ENCODE results near the gene CPNE5. TPM values are rescaled to one million over a fixed set of nuclear protein-coding genes. Genes with fewer than 3 reads are reported as not detected.

The CPNE5 gene
- total RNA-seq, 2 donors from 2014 or later: 5.2 to 5.4 TPM

DNA sequence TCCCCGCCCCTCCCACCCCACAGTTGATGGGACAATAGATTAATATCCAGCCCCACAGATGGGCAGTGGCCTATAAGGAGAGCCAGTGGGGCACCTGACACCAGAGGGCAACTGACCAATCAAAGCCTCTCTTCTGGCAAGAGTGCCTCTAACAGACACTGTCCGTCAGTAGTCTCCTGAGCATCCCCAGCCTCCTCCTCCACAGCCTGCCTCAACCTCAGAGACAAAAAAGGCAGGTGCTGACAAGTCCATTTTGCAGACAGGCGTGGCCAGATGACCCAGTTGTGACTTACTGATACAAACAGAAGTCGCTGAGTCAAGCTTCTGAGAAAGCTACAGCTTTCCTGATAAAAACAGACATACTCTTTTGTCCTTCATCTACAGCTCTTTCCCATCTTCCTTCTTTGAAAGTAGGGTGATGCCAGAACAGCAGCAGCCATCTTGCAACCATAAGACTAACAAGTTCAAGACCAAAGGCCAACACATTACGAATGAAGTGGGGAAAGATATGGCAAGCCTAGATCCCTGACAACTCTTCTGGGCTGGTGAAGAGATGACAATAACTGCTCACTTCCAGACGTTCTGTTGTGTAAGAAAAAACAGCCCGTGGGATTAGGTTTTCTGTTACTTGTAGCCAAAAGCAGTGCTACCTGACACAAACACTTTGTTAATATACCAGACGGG, 23.1 kb upstream of the CPNE5 start:
- intact Hi-C loops (cut with DNase I): no loop called here
- DNase-seq (ENCODE audit: low spot score): no peak

- no peak for DNase-seq (ENCODE audit: low spot score)
- intact Hi-C loops (cut with DNase I): no loop called here
These were observed 20.9 kb upstream of the CPNE5 start for GRCh38 chr6:36860126-36860525.

DNA sequence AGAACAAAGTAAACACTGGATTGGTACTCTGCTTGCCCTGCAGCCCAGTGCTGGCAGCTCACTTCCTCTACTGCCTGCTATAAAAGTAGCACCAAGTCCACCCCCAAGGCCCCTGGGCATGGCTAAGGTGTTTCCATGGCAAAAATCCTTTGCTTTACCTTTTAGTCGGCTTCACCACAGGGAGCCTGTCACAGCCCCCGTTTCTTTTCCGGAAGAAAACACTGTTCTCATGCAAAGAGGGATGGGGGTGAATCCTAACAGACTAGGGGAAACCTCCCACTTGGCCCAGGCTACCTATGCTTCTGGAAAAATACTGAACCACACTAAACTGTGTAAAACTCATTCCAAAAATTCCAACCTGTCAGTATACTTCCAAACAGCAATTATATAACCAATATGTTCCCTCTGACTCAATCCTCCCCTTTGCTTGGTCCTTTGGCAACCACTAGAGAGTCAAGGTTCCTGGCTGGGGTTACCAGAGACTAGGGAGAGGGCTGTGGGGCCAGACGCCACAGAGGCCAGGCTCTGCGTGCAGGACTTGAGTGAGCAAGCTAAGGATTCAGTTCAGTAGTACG, 19.2 kb upstream of the CPNE5 start:
- intact Hi-C loops (cut with DNase I): no loop called here
- no peak for DNase-seq (ENCODE audit: low spot score)

GRCh38 chr6:36857325-36857724, 18.1 kb upstream of the CPNE5 start:
- no peak for DNase-seq (ENCODE audit: low spot score)
- intact Hi-C loops (cut with DNase I): no loop called here

DNA sequence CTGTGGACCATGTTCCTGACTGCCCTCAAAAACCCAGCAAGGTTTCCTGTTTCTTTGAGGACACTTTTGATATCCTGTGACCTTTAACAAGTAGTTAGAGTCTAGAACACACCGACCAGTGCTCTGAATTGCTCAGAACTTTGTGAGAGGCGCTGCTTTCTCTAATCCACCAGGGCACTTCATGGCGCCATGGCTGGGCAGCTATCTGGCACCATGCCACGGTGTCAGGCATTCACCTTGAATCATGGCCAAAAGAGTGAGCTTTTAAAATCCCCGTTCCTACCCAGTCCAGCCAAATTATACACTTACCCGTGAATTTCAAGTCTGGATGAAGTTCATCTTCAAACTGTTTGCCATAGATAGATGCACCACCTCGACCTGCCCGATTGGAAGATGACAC, 17.0 kb upstream of the CPNE5 start:
- DNase-seq (ENCODE audit: low spot score): no peak
- intact Hi-C loops (cut with DNase I): no loop called here

DNA sequence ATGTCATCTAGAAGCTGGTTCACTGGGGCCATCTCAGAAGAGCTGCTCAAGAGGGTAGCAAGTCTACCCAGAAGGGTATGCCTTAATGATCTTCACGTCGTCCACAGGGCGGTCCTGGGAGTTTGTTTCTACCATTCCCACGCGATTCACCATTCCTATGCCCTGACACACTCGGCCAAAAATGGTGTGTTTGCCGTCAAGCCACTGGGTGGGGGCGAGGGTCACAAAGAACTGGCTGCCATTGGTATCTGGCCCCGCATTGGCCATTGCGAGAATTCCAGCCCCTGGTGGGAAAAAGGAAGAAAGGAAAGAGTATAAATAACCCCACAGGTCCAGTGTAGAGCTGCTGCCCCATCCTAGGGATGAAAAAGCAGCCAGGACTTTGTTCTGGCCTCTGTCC, 16.5 kb upstream of the CPNE5 start:
- no peak for DNase-seq (ENCODE audit: low spot score)
- intact Hi-C loops (cut with DNase I): no loop called here

- DNase-seq (ENCODE audit: low spot score): no peak
- intact Hi-C loops (cut with DNase I): no loop called here
These were observed 14.1 kb upstream of the CPNE5 start for GRCh38 chr6:36853325-36853724.

DNA sequence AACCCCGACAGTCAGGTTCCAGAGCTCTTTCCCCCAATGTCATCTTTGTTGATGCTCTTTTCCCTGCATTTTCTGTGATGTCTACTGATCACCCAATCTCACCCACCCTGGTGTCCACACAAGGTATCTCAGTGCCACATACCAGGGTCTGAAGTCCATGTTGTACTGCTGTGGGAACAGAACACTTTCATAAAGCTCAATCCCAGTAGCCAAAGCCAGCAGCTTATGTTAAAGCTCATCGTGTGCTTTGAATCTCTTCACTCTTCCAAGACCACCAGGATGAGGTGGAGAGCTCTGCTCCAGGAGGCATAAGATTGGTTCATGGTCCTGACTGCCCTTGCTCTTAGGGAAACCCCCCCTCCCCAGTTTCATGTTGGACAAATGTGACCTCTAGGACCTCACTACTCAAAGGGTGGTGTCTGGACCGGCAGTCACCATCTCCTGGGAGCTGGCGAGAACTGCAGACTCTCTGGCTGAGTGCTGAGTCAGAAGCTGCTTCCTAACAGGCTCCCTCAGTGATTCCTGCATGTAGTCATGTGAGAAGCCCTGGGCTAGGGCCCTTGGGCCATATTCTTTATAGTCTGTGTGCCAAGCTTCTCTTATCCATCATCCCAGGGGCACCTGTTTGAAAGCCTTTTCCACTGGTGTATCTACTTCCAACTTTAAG, 13.4 kb upstream of the CPNE5 start:
- peak; percentile 86 for DNase-seq (ENCODE audit: low spot score)
- intact Hi-C loops (cut with DNase I): no loop called here

DNA sequence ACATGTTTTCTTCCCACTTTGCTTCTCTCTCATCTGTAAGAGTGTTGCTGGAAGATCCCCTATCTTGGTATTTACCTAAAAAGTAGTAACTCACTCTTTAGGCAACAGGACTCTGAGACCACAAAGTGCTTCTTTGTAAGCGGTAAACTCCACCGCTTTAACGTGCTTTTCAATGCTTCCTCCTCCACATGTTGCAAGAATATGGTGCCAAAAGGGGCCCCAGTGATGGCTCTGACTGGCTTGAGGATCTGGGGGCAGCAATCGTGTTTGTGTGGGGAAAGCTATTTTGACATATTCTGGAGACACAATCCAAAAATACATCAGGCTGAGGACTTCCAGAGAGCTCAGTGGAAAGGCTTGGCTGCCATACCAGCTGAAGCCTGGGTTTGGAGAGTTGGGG, 12.4 kb upstream of the CPNE5 start:
- no peak for DNase-seq (ENCODE audit: low spot score)
- intact Hi-C loops (cut with DNase I): loop anchor here in 1 of 2 donors (2.0 kb wide), 1 partner anchor 83 kb away; no protein-coding TSS in a partner anchor

DNA sequence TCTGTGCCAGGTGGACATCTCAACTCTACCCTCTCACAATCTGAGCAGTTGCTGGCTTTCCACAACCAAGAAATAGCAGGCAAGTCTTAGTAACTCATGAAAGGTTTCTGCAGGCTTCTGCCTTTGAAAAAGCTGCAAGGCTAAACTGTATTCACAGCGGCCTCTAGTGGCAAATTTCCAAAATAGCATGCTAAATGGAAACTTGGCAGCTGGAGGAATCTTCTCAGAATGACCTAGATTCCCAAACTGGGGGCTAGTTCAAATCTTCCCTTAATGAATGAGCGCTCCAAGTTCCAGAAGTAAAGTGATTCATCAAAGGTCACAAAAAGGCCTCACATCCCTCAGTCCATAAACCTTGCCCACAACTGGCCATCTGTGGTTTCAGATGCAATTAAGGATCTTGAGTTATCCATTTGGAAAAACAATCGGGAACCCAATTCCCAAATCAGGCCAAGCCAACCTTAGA, 11.9 kb upstream of the CPNE5 start:
- intact Hi-C loops (cut with DNase I): loop anchor here in 1 of 2 donors (2.0 kb wide), 1 partner anchor 82 kb away; no protein-coding TSS in a partner anchor
- no peak for DNase-seq (ENCODE audit: low spot score)

DNA sequence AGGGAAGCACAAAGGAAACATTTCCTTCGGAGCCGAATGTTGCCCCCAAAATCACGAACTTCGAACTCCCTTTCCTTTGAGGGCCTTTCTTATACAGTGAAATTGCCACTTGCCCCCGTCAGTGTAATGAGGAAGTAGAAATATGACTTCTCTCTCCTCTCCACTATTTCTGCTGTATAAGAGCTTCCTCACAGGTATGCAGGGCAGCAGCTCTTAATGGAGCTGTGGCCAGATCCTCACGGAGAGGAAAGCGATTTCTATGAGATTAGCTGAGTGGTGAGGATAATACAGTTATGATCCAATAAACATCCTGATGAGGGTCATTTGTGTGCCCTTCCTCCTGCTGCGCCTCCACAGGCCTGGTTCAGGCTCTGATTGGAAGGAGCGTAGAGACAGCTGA, 10.8 kb upstream of the CPNE5 start:
- DNase-seq (ENCODE audit: low spot score): no peak
- intact Hi-C loops (cut with DNase I): loop anchor here in 1 of 2 donors (2.0 kb wide), 1 partner anchor 81 kb away; no protein-coding TSS in a partner anchor

GRCh38 chr6:36848658-36849441, 9.6 kb upstream of the CPNE5 start:
- no peak for DNase-seq (ENCODE audit: low spot score)
- intact Hi-C loops (cut with DNase I): no loop called here

GRCh38 chr6:36847991-36848390, 8.7 kb upstream of the CPNE5 start:
- no peak for DNase-seq (ENCODE audit: low spot score)
- intact Hi-C loops (cut with DNase I): no loop called here

DNA sequence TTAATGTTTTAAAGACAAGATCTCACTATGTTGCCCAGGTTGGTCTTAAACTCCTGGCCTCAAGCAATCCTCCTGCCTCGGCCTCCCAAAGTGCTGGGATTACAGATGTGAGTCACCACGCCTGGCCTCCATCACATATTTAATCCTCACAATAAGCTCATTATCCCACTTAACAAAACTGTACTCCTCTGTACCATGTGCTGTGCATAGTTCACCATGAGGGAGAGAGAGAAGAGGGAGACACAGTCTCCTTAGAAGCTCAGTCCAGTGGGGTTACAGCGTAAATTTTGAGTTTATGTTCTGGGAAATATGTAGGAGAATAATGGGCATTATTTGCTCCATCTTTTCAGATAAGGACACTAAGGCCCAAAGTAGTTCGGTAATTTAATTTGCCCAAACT, 7.9 kb upstream of the CPNE5 start:
- DNase-seq (ENCODE audit: low spot score): no peak
- intact Hi-C loops (cut with DNase I): no loop called here

GRCh38 chr6:36845233-36845632, 6.0 kb upstream of the CPNE5 start:
- DNase-seq (ENCODE audit: low spot score): no peak
- intact Hi-C loops (cut with DNase I): no loop called here

DNA sequence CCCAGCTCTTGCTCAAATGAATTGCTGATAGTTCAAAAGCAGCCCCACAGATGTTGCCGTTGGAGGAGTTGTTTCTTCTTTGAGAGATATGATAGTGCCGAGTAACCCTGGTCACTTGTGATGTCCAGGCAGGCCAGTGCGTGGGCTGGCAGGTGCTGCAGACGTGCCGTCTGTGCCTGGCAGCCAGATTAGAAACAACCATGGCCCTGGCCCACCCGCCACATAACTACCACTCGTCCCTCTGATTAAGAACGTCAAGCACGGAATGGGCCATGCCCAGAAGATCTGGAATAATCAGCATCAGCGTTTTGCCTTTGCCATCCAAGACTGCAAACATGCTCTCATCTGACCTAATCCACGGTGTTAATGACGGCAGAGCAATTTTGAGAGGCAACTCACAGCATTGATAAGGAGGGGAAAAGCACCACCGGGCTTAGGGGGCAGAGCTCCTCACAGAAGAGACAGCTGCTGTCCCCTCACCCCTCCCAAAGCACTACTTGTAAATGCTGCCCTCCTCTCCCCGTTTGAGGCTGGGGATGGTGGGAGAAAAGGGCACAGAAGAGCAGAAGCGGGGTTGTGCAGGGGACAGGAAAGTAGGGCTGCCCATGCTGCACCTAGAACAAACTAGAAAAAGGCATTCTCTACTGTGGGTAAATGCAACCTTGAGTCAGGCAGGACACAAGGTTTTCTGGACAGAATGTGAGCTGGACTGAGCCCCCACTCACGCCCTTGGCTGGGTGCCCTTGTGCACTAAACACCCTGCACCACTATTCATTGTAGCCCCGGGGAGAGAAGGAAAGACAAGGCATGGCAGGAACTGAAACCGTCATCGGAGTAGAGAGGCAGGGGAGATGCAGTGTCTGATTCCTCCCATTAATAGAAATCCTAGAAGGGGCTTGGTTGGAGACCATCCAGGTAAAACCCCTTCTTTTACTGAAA, 5.3 kb upstream of the CPNE5 start:
- DNase-seq (ENCODE audit: low spot score): peak; percentile 52
- intact Hi-C loops (cut with DNase I): no loop called here

DNA sequence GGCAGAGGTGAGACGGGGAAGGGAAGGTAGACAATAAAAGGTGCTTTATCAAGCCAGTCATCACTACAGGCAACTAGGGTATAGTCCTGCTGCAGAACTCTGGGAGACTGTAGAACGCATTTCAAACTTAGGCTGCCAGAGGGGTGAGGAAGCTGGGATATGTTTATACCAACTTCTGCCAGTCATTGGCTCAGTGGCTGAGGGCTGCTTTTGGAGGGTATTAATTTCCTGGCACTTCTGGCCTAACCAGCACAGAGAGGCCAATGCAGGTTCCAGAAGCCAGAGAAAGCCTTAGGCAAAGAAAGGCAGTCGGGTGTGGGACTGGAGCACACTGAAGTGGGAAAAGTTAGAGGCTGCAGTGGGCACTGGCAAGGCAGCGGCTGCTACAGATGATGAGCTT, 3.9 kb upstream of the CPNE5 start:
- intact Hi-C loops (cut with DNase I): no loop called here
- no peak for DNase-seq (ENCODE audit: low spot score)

GRCh38 chr6:36841756-36842155, 2.5 kb upstream of the CPNE5 start:
- DNase-seq (ENCODE audit: low spot score): no peak
- intact Hi-C loops (cut with DNase I): no loop called here

Measured in posterior vena cava (tissue), 2 donors.